Testis (tissue), 2 donors: Measurements from ENCODE around the gene CAMK2D.

Source experiments
- POLR2A ChIP-seq: fragments of 450-650 bp; IDR thresholded peaks from one replicate; pipeline ENCODE4 v1.6.1; 2017; ENCODE audit warnings: antibody characterized with exemption, mild to moderate bottlenecking, moderate library complexity
- TF ChIP-seq, protein P1 (sequence below), 3 experiments: fragments of 450-650 bp in 2 of 3; fragments of 200-600 bp in 1 of 3; sonication (generic) in 1 of 3; IDR thresholded peaks; one replicate each; pipeline ENCODE4 v1.5.1; 2016 to 2019; ENCODE audit warnings: antibody characterized with exemption in 3 of 3, mild to moderate bottlenecking in 2 of 3, moderate library complexity in 1 of 3

DNA sequence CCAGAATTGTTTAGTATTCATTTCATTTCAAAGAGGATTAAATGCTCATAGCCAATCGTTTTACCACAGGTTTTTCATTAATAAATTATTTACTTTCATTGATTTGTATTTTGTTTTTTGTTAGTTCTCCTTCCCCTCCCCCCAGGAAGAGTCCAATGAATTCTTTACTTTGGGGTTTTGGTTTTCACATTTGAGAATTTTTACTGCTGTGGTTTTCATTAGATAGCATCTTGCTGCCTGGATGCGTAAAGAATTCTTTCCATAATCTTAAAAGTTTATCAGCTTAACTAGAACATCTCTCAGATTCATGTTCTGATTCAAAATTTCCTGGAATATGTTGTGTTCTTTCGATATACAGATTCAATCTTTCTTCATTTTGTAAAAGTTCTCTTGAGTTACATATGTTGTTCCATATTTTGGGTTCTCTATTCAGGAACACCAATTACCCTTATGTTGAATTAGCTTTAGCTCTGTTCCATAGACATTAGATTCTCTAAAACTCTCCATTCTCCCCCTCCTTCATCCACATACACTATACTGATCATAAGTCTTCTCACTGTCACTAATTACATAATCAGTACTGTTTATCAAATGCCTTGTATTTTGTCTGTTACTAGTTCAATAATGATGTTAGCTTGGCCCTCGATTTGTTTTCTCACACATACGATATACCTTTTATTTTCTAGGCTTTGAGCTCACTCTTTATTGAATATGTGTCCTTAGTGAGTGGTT, 184.4 kb downstream of the CAMK2D start:
- TF ChIP-seq, protein P1, sequence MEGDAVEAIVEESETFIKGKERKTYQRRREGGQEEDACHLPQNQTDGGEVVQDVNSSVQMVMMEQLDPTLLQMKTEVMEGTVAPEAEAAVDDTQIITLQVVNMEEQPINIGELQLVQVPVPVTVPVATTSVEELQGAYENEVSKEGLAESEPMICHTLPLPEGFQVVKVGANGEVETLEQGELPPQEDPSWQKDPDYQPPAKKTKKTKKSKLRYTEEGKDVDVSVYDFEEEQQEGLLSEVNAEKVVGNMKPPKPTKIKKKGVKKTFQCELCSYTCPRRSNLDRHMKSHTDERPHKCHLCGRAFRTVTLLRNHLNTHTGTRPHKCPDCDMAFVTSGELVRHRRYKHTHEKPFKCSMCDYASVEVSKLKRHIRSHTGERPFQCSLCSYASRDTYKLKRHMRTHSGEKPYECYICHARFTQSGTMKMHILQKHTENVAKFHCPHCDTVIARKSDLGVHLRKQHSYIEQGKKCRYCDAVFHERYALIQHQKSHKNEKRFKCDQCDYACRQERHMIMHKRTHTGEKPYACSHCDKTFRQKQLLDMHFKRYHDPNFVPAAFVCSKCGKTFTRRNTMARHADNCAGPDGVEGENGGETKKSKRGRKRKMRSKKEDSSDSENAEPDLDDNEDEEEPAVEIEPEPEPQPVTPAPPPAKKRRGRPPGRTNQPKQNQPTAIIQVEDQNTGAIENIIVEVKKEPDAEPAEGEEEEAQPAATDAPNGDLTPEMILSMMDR (IDR thresholded peaks at IDR 0.05): no peak
- no peak for TF ChIP-seq POLR2A
